Muscle of leg (tissue), 11 donors: ENCODE results near the gene DUSP11. TPM values are rescaled to one million over a fixed set of nuclear protein-coding genes. Genes with fewer than 3 reads are reported as not detected.
"Not testable (repeated sequence)": the region's sequence is repeated elsewhere in the genome, so short reads cannot be mapped to it uniquely, and the experiment has no call there.

Source experiments
- DNase-seq: peaks from one replicate; pipeline ENCODE4 v3.0.0; 2013
- H3K27ac ChIP-seq: one replicate; pipeline ENCODE4 v1.5.1; 2013; ENCODE audit warnings: mild to moderate bottlenecking, low read length, control low read depth
- H3K27me3 ChIP-seq: one replicate; pipeline ENCODE4 v1.6.1; 2013; ENCODE audit warnings: low read length; ENCODE audit not compliant: control insufficient read depth, insufficient read depth
- H3K36me3 ChIP-seq: one replicate; pipeline ENCODE4 v1.6.1; 2013; ENCODE audit warnings: low read length; ENCODE audit not compliant: control insufficient read depth, insufficient read depth
- H3K4me1 ChIP-seq: one replicate; pipeline ENCODE4 v1.6.1; 2013; ENCODE audit warnings: low read length; ENCODE audit not compliant: control insufficient read depth, insufficient read depth
- H3K4me3 ChIP-seq: one replicate; pipeline ENCODE4 v1.5.1; 2013; ENCODE audit warnings: low read length, control low read depth
- H3K9me3 ChIP-seq: replicated peaks from 2 replicates; pipeline ENCODE4 v1.6.1; 2013; ENCODE audit warnings: low read depth, low read length; ENCODE audit not compliant: control insufficient read depth
- WGBS: methylation state at CpG from one replicate; pipeline ENCODE4 v1.1.5; 2013; ENCODE audit warnings: missing lambda C conversion rate; ENCODE audit not compliant: insufficient coverage; 5-methylcytosine and 5-hydroxymethylcytosine counted together
- polyA plus RNA-seq, 8 donors: library from polyadenylated mRNA; unstranded; fragments of 120-200 nt; gene quantifications; one replicate each; pipeline versions ENCODE4 v1.2.1 to v1.2.3, GENCODE V29; 2013; ENCODE audit warnings: inconsistent platforms in 1 of 8, low replicate concordance in 1 of 8; ENCODE audit not compliant: insufficient read length in 8 of 8, insufficient read depth in 1 of 8
- total RNA-seq: library from RNA; stranded (reverse); fragments of 120-200 nt; gene quantifications from one replicate; pipeline ENCODE4 v1.2.4, GENCODE V29; 2013

Gene DUSP11
- total and polyA plus RNA-seq, 9 donors, result 15.1 to 21.9 (median 18.6) TPM

DNA sequence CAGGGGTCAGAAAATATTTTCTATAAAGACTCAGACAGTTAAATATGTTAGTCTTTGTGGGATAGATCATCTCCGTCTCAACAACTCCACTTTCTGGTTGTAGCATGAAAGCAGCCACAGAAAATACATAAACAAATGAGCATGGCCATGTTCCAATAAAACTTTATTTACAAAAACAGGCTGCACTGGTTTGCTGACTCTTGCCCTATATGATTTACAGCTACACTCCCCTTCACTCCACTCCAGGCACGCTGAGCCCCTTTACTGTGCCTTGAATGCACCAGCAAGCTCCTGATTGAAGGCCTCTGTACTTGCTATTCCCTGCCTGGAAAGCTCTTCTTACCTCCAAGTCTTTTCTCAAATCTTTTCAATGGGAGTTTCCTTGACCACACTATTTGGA lies 43.1 kb upstream of the DUSP11 start:
- H3K27ac ChIP-seq, result no peak overlapping the region
- DNase-seq, result no peak
- no peaks in the 10 kb centered on the region for H3K36me3 ChIP-seq
- H3K27me3 ChIP-seq, result peaks cover 2% of the 10 kb centered on the region
- H3K9me3 ChIP-seq, result no peaks in the 10 kb centered on the region
- H3K4me3 ChIP-seq, result no peak overlapping the region
- H3K4me1 ChIP-seq, result no peaks in the 10 kb centered on the region
- 45% methylated on average over 1 of the region's 2 CpGs for WGBS

DNA sequence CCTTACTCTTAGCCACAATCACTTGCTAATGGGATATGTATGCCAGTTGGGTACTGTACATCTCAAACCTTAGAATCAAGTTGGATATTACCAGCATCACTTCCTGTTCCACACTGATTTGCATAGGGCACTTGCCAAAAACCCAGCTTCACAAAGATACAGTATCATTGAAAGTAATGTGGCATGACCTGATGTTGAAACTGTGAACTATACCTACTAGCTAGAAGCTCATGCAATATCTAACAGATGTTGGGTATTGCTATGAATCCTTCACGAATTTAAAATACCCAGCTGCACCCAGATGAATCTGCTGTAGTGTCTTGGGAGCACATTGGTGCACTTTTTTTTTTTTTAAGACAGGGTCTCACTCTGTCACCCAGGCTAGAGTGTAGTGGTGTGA lies 42.4 kb upstream of the DUSP11 start:
- Histone ChIP-seq H3K36me3 (no peaks in the 10 kb centered on the region), H3K4me1 (no peaks in the 10 kb centered on the region), H3K27ac (no peak overlapping the region), H3K9me3 (no peaks in the 10 kb centered on the region), H3K27me3 (peaks cover 2% of the 10 kb centered on the region), H3K4me3 (no peak overlapping the region)
- no peak for DNase-seq
- WGBS, result no CpG with 5 or more reads among the region's 1 CpG

DNA sequence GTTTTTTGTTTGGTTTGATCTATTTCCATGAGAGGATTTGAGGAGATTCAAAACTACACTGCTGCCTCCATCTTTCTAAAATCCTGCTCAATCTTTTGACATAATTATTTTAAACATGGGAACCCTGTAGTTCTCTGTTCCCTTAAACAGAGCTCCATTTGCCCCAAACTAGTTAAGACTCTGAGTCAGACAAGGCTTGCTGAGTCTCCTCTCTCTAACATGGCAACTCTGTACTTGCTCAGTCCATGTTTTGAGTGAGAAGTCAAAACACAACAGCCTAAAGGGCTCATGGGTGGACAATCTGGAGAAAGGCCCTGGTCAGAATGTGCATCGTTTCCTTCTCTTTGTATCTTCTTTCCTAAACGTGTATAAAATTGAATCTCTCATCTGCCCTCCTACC lies 41.8 kb upstream of the DUSP11 start:
- H3K9me3 ChIP-seq, result no peaks in the 10 kb centered on the region
- DNase-seq, result no peak
- H3K4me1 ChIP-seq, result no peaks in the 10 kb centered on the region
- no peaks in the 10 kb centered on the region for H3K36me3 ChIP-seq
- H3K27me3 ChIP-seq, result peaks cover 2% of the 10 kb centered on the region
- H3K27ac ChIP-seq, result no peak overlapping the region
- no CpG with 5 or more reads among the region's 2 CpGs for WGBS
- no peak overlapping the region for H3K4me3 ChIP-seq

DNA sequence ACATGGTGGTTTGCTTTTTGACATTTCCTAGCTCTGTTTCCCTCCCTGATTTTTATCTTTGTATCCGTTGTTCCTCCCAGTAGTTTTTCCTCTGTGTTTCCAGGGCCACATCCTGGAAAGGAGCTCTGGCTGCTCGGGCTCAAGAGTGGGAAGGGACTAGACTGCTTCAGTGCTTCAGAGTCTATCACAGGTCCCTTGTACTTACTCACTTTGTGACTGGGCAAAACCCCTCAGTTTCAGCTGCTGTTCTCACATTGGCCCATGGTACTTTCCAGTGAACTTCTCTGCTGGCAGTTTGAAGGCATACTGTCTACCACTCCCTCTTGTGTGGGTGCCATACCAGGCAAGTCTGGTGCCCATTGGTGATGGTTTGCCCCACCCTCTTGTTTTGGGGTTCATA lies 41.3 kb upstream of the DUSP11 start:
- Histone ChIP-seq H3K27ac (no peak overlapping the region), H3K9me3 (no peaks in the 10 kb centered on the region), H3K4me3 (no peak overlapping the region), H3K27me3 (peaks cover 5% of the 10 kb centered on the region), H3K36me3 (no peaks in the 10 kb centered on the region), H3K4me1 (no peaks in the 10 kb centered on the region)
- no peak for DNase-seq
- WGBS, result 22% methylated on average over 2 of the region's 2 CpGs

DNA sequence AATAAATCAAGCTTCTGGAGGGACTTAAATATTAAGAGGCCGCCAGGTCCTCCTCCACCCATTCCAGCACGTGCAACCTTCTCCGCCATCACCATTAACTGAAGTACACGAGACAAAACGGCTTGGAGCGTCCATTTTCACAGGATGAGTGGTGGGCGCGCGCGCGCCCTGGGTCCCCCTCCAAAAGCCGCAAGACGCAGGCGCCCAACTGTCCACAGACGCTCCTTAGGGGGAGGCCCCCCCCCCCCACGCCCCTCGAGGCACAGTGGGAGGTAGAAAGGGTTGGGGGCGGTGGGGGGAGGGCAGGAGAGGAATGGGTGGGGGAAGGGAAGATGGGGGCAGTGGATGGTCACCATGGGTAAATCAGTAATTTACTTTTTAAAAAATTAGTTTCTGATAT lies 38.4 kb upstream of the DUSP11 start:
- no peak for DNase-seq
- no peak overlapping the region for H3K4me3 ChIP-seq
- WGBS, result 87% methylated on average over 3 of the region's 18 CpGs
- H3K27ac ChIP-seq, result no peak overlapping the region
- H3K9me3 ChIP-seq, result no peaks in the 10 kb centered on the region
- no peaks in the 10 kb centered on the region for H3K4me1 ChIP-seq
- H3K27me3 ChIP-seq, result peaks cover 11% of the 10 kb centered on the region
- H3K36me3 ChIP-seq, result no peaks in the 10 kb centered on the region

DNA sequence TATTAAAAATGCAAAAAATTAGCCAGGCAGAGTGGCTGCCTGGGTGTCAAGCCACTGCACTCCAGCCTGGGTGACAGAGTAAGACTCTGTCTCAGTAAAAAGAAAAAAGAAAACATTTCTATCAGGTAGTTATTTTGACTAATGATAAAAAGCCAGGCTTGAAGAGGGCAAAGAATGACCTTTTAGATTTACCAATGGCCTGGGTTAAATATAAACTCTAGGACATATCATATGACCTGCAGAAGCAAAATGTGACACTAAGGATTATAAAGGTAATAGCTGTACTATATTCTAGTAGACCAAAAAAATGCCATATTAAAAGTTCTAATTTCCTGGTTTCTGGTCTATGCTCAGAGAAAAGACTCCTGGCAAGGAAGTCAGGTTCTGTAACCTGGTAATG lies 32.7 kb upstream of the DUSP11 start:
- no peak for DNase-seq
- H3K27me3 ChIP-seq, result peaks cover 9% of the 10 kb centered on the region
- no peaks in the 10 kb centered on the region for H3K36me3 ChIP-seq
- H3K4me1 ChIP-seq, result no peaks in the 10 kb centered on the region
- H3K27ac ChIP-seq, result no peak overlapping the region
- no peak overlapping the region for H3K4me3 ChIP-seq
- no peaks in the 10 kb centered on the region for H3K9me3 ChIP-seq

DNA sequence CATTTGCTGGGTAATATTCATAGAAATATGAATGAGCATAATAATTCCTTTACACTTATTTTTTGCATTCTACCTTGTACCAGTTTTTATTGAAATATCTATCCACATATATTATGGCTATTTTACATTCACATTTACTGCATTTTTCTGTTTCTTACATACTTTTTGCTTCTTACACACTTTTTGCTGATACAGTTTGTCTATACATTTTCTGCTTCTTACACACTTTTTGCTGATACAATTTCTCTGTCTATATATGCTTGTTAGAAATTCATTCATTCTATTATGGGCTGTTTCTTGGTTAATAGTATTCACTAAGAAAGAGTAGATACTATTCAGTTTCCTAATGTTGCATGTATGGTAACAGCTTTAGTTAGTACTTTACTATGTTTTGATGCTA lies 32.0 kb upstream of the DUSP11 start:
- no peaks in the 10 kb centered on the region for H3K36me3 ChIP-seq
- H3K4me3 ChIP-seq, result no peak overlapping the region
- peaks cover 9% of the 10 kb centered on the region for H3K27me3 ChIP-seq
- H3K27ac ChIP-seq, result no peak overlapping the region
- H3K4me1 ChIP-seq, result no peaks in the 10 kb centered on the region
- DNase-seq, result no peak
- H3K9me3 ChIP-seq, result no peaks in the 10 kb centered on the region

DNA sequence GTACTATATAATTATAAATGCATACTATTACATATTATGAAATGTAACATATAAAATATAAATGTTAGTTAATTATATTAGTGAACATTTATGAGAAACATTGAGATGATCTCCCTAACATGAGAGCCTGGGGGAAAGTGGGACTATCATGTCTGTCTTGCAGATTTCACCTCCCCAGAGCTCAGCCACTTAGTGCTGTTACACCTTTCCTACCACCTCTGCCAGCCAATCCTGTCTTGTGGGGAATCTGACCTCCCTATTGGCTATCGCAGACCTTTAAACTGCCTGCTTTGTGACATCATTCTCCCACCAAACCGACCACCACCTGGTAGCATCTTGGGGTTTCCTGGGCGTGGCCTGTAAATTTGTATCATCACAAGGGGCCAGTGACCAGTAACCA lies 4.0 kb upstream of the DUSP11 start, which contains the start of gene C2orf78:
Gene C2orf78, plus strand, starts transcription at position 301 of the 400 bp plus-strand sequence. CDS start 127 bp downstream, outside the sequence.
- not testable (repeated sequence) for H3K36me3 ChIP-seq, H3K27ac ChIP-seq, H3K27me3 ChIP-seq, H3K4me3 ChIP-seq, H3K4me1 ChIP-seq, H3K9me3 ChIP-seq, DNase-seq
- no CpG with 5 or more reads among the region's 3 CpGs for WGBS

DNA sequence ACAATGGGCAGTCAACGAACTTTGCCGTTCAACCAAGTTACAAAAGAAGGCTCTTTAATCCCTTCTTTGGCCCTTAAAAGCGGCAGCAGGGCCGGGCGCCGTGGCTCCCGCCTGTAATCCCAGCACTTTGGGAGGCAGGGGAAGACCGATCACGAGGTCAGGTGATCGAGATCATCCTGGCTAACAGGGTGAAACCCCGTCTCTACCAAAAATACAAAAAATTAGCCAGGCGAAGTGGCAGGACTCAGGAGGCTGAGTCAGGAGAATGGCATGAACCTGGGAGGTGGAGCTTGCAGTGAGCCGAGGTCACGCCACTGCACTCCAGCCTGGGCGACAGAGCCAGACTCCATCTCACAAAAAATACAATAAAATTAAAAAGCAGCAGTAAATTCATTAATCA lies 3.5 kb upstream of the DUSP11 start:
- H3K36me3 ChIP-seq, H3K9me3 ChIP-seq, H3K27ac ChIP-seq, H3K4me1 ChIP-seq, H3K4me3 ChIP-seq, DNase-seq, H3K27me3 ChIP-seq: not testable (repeated sequence)
- 72% methylated on average over 6 of the region's 15 CpGs for WGBS

DNA sequence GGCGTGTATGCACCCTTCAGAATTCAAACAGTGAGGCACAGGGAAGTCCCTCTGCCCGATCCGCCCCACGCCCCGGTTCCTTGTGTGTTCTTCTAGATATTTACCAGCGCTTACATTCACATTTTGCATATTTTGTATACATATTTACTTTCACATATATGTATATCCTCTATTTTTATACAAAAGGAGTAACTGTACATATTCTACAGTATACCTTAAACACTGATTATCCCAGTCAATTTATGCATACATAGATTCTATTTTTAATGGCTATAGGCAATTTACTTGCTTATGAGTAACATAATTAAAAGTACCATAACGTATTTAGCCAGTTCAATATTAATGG lies 307 bp upstream of the DUSP11 start:
- H3K27ac ChIP-seq, result no peak overlapping the region
- no peaks in the 10 kb centered on the region for H3K27me3 ChIP-seq
- peaks cover 10% of the 10 kb centered on the region for H3K36me3 ChIP-seq
- H3K4me3 ChIP-seq, result peak overlapping the region; percentile 99
- DNase-seq, result no peak
- H3K9me3 ChIP-seq, result no peaks in the 10 kb centered on the region
- H3K4me1 ChIP-seq, result peaks cover 7% of the 10 kb centered on the region
- no CpG with 5 or more reads among the region's 7 CpGs for WGBS

DNA sequence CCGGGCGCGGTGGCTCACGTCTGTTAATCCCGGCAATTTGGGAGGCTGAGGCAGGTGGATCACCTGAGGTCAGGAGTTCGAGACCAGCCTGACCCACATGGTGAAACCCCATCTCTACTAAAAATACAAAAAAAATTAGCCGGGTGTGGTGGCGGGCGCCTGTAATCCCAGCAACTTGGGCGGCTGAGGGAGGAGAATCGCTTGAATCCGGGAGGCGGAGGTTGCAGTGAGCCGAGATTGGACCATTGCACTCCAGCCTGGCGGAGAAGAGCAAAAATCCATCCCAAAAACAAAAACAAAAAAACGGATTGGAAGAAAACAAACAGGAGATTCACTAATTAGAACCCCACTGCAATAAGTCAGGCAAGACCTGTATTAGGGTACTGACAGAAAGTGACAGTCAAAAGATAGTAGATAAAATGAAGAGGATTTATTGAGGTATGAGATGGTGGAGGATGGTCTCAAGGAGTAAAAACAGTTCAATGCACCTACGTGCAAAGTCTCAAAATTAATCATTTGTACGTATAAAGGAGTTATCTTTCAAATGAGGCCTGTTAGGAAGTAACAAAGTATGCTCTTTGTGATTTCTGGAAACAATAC lies 936 bp downstream of the DUSP11 start:
- Histone ChIP-seq H3K4me3 (peak overlapping the region; percentile 99), H3K27ac (peak overlapping the region; percentile 96), H3K36me3 (peaks cover 10% of the 10 kb centered on the region)
- H3K9me3 ChIP-seq, H3K27me3 ChIP-seq, DNase-seq, H3K4me1 ChIP-seq: not testable (repeated sequence)
- WGBS, result no CpG with 5 or more reads among the region's 18 CpGs
